GM18517 (cell line): Measurements from ENCODE around the gene TPRA1.
"Not testable (repeated sequence)": the region's sequence is repeated elsewhere in the genome, so short reads cannot be mapped to it uniquely, and the experiment has no call there.

Source experiments
- ATAC-seq: cut with Tn5 transposase; IDR thresholded peaks from one replicate; pipeline ENCODE4 v1.9.1; 2021; ENCODE audit warnings: mild to moderate bottlenecking, moderate library complexity; ENCODE audit not compliant: unreplicated experiment

Gene TPRA1

GRCh38 chr3:127539366-127540060, 51.0 kb downstream of the TPRA1 start:
- ATAC-seq: no peak

DNA sequence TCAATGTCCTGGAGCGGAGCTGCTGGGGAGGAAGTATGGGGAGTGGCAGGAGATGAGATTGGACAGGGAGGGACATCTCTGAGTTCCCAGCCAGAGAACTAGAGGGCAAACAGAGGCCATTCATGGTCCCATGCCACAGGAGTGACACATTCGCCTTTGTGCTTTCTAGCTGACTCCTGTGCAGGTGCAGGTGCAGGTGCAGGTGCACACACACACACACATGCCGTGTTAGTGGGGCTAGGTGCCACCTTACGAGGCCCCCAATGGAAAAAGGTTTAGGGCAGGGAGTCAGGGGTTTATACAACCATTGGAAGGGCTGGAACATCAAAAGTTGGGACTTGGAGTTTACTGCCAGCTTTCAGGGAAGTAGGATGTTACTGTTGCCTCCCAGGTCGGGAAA, 52.0 kb downstream of the TPRA1 start:
- no peak for ATAC-seq

GRCh38 chr3:127536830-127537812, 53.4 kb downstream of the TPRA1 start:
- ATAC-seq: no peak

DNA sequence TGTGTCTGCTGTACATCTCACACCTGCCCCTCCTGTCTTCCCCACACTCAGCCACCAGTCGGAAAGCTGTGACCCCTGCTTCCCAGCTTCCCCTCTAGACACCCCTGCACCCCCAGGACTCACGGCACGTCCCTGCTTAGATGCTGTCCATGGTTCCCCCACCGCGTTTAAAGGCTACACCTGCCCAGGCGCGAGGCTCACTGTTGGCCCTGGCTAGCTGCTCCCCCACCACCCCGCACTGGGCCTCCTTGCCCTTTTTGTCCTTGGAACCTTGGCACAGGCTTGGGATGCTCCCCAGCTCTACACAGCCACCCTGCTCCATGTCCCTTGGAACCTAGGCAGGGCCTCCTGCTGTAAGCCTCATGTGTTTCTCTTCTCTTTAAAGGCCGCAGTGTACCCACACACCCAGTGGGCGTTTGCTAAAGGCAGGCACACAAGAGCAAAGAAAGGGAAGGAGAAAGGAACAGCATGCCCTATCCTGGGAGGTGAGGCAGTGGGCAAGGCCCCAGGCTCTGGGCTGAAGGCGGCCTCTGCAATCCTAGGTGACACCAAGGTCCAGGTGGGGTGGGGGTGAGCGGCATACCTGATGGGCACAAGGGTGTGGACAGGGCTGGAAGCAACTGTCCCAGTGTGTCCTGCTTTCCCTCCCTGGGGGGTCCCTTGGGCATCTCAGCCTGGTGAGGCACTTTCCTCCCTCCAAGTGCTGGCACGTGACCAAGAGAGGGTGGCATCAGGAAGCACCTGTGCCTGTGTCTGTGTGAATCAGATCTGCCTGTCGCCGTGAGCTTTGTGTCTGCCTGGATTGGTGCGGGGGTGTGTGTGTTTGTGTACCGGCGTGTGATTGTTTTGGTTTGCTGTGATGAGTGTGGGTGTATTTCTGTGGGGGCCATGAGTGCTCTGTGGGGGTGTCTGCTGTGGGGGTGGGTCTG, 54.4 kb downstream of the TPRA1 start:
- no peak for ATAC-seq

DNA sequence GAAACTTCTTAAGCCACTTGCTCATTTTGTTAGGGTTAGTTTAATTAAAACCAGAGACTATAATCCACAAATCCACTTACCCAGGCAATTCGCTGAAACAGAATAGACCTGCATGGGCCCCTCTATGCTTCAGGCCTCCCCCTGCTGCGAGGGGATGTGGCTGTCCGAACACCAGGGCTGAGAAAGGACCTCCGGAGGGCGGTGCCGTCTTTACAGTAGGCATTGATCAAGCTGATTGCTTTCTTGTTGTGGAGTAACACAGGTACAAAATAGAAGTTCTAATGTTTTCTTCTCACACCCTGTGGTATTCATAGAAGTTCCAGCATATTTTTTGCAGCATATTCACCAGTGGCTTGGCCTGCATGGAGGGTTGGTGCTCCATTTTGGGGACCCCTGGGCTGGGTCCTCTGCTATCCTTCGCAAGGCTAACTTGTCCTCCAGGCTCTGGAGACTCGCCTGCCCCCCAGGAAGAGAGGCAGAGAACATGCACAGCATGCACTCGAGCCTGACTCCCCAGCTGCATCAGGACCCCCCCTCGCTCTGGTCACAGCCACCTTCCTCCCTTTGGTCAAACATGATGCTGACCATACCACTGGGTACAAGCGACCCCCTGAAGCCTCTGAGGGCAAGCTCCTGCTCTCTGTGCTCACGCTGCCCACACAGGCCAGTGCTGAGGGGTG, 55.3 kb downstream of the TPRA1 start:
- ATAC-seq: no peak

- no peak for ATAC-seq
Measured at GRCh38 chr3:127534564-127534963, 56.0 kb downstream of the TPRA1 start.

DNA sequence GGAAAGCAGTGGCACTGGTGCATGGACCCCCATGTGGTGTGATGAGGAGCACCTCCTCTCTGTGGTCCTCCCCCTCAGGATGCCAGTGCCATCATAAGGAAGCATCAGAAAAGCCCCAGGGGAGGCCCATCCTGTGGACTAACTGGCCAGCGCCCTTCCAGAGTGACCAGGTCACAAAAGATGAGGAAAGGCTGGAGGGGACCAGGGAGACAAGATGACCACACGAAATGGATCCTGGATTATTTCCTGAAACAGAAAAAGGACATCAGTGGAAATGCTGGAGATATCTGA, 56.4 kb downstream of the TPRA1 start:
- ATAC-seq: no peak

DNA sequence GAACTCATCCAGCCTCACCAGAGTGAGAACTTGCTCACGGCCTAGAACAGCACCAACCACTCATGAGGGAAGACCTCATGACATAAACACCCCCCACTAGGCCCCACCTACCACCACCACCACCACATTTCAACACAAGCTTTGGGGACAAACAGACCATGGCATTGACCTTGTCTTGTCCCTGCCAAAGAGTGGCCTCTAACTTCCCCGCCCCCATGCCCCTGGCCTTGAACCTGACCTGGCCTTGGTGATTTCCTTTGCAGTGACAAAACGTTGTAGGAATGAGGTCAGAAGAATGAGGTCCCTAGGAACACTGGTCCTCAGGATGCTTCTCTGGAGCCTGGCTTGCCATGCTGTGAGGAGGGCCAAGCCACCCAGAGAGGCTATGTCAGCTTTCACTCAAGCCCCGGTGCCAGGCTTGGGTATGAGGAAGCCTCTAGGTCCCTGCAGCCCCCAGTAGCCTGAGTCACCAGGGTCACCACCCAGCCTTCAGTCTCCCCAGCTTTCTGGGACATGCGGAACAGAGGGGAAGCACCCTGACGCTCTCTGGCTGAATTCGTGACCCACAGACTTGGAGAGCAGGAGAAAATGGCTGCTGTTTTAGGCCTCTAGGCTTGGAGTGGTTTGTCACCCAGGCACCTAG, 57.9 kb downstream of the TPRA1 start:
- ATAC-seq: no peak

GRCh38 chr3:127531821-127532220, 58.7 kb downstream of the TPRA1 start:
- no peak for ATAC-seq

DNA sequence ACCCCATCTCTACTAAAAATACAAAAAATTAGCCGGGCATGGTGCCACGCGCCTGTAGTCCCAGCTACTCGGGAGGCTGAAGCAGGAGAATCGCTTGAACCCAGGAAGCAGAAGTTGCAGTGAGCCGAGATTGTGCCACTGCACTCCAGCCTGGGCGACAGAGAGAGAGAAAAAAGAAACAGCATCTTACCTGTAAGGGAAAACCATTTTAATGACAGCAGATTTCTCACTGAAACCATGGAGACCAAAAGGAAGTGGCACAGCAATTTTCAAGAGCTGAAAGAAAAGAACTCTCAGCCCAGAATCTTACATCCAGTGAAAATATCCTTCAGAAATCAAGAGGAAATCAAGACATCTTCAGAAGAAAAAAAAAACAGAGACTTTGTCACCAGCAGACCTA, 59.7 kb downstream of the TPRA1 start:
- not testable (repeated sequence) for ATAC-seq

DNA sequence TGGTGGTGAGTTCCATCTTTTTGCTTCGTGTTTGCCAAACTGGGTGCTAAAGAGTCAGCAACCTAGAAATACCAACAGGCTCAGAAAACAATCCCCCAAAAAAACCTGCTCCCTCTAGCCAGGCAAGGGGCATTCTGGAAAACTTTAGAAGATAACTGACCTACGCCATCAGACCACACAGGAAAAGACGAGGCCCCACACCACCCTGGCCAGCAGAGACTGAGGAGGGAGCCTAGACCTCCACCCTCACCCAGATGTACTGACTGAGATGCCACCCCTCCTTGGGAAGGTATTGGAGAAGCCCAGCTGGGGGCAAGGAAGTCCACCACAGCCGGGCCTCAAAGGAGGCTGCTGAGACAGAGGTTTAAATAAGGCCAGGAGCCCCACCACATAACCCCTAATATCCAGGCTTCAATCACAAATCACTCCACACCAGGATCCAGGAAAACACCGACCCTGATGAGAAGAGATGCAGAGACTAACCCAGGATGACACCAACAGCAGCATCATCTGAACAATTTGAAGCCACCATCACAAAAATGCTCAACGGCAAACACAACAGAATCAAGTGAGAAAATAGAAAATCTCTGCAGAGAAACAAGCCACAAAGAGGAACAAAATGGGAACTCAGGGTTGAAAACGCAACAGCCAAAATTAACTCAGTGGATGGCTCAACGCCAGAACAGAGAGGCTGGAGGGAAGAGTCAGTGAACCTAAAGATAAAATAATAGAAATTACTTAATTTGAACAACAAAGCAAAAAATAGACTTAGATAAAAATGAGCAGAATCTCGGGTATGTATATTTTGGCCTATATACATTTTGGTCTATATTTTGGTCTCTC, 61.0 kb downstream of the TPRA1 start:
- no peak for ATAC-seq

DNA sequence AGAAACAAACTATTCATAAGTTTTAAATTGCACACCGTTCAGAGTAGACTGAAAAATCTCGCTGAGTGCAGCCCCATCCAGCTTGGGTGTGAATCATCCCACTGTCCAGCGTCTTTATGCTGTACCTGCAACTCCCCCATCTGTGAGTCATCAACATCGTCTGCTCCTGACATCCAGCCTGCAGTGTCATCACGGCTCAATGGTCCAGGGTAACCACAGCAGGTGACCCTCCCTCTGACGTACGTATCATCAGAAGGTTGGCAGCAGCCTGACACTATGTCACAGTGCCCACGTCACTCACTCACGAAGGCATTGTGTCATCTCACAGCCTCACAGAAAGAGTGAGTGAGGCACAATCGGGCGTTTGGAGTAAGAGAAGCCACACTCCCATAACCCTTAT, 65.2 kb downstream of the TPRA1 start:
- ATAC-seq: no peak

- ATAC-seq: no peak
Measured at GRCh38 chr3:127524296-127524896, 66.1 kb downstream of the TPRA1 start.
